Stimulated activated naive CD4-positive, alpha-beta T cell treated with Interleukin-2 at 50 U/mL for 16 hours (primary cell): ENCODE data around the gene UBE2K.
"Not testable (repeated sequence)": the region's sequence is repeated elsewhere in the genome, so short reads cannot be mapped to it uniquely, and the experiment has no call there.

Experiments
- DNase-seq: peaks from one replicate; lab custom pipeline; 2025; lab: John Stamatoyannopoulos, UW

Gene UBE2K

GRCh38 chr4:39808231-39808749 is 110.4 kb downstream of the UBE2K start:
- no peak for DNase-seq

GRCh38 chr4:39812500-39812899 is 114.6 kb downstream of the UBE2K start:
- DNase-seq: no peak

- not testable (repeated sequence) for DNase-seq
These were observed 115.1 kb downstream of the UBE2K start for GRCh38 chr4:39813033-39813432.

- DNase-seq: not testable (repeated sequence)
These were observed 115.8 kb downstream of the UBE2K start for GRCh38 chr4:39813761-39814160.

GRCh38 chr4:39814403-39815185 is 116.7 kb downstream of the UBE2K start:
- DNase-seq: no peak

GRCh38 chr4:39818646-39819045 is 120.7 kb downstream of the UBE2K start:
- no peak for DNase-seq

- no peak for DNase-seq
These were observed 122.2 kb downstream of the UBE2K start for GRCh38 chr4:39820186-39820585.

GRCh38 chr4:39821951-39822350 is 124.0 kb downstream of the UBE2K start:
- no peak for DNase-seq

GRCh38 chr4:39822662-39823061 is 124.7 kb downstream of the UBE2K start:
- no peak for DNase-seq

GRCh38 chr4:39823191-39823590 is 125.3 kb downstream of the UBE2K start:
- no peak for DNase-seq

- no peak for DNase-seq
These were observed 127.2 kb downstream of the UBE2K start for GRCh38 chr4:39825090-39825489.

GRCh38 chr4:39825741-39826231 is 127.8 kb downstream of the UBE2K start:
- no peak for DNase-seq
